ENCODE results near the gene ZCCHC7.

ZCCHC7 gene

GRCh38 chr9:37212435-37212834, 92.1 kb downstream of the ZCCHC7 start:
- DNase-seq = no peak

GRCh38 chr9:37215381-37215780, 95.0 kb downstream of the ZCCHC7 start:
- DNase-seq = no peak

GRCh38 chr9:37215830-37216229, 95.5 kb downstream of the ZCCHC7 start:
- no peak for DNase-seq

- DNase-seq = no peak
Measured at GRCh38 chr9:37217161-37217560, 96.8 kb downstream of the ZCCHC7 start.

- DNase-seq = no peak
Measured at GRCh38 chr9:37218800-37219425, 98.5 kb downstream of the ZCCHC7 start.

- no peak for DNase-seq
Measured at GRCh38 chr9:37220971-37221370, 100.6 kb downstream of the ZCCHC7 start.

GRCh38 chr9:37221489-37222106, 101.2 kb downstream of the ZCCHC7 start:
- DNase-seq = no peak

- no peak for DNase-seq
Measured at GRCh38 chr9:37229455-37229854, 109.1 kb downstream of the ZCCHC7 start.

- no peak for DNase-seq
Measured at GRCh38 chr9:37229882-37230482, 109.6 kb downstream of the ZCCHC7 start.

GRCh38 chr9:37236822-37237221, 116.4 kb downstream of the ZCCHC7 start:
- no peak for DNase-seq

- no peak for DNase-seq
Measured at GRCh38 chr9:37238122-37238521, 117.7 kb downstream of the ZCCHC7 start.

- DNase-seq = no peak
Measured at GRCh38 chr9:37239224-37239859, 119.0 kb downstream of the ZCCHC7 start.

- DNase-seq = no peak
Measured at GRCh38 chr9:37239921-37240320, 119.5 kb downstream of the ZCCHC7 start.

GRCh38 chr9:37241340-37241739, 121.0 kb downstream of the ZCCHC7 start:
- no peak for DNase-seq

GRCh38 chr9:37242089-37242488, 121.7 kb downstream of the ZCCHC7 start:
- no peak for DNase-seq

- DNase-seq = no peak
Measured at GRCh38 chr9:37243588-37244345, 123.4 kb downstream of the ZCCHC7 start.

GRCh38 chr9:37246826-37247225, 126.5 kb downstream of the ZCCHC7 start:
- no peak for DNase-seq

GRCh38 chr9:37248651-37249163, 128.3 kb downstream of the ZCCHC7 start:
- no peak for DNase-seq

GRCh38 chr9:37251452-37251851, 131.1 kb downstream of the ZCCHC7 start:
- no peak for DNase-seq

GRCh38 chr9:37253377-37253937, 133.1 kb downstream of the ZCCHC7 start:
- no peak for DNase-seq

GRCh38 chr9:37255187-37255586, 134.8 kb downstream of the ZCCHC7 start:
- DNase-seq = no peak
